Keratinocyte (primary cell): ENCODE measurements around the gene SUPT5H. TPM values are rescaled to one million over a fixed set of nuclear protein-coding genes. Genes with fewer than 3 reads are reported as not detected.

ENCODE experiments used
- DNase-seq: peaks from one replicate; pipeline ENCODE4 v3.0.0-alpha.2; 2011; ENCODE audit warnings: low read depth, missing footprints, low spot score
- FAIRE-seq: peaks from 2 replicates; lab custom pipeline; 2011; peaks lifted over from hg19 to GRCh38; lab: Jason Lieb, UNC
- H2AFZ ChIP-seq: 2 replicates; pipeline ENCODE4 v1.6.0; 2012; ENCODE audit warnings: low read length, control low read depth, inconsistent platforms; ENCODE audit not compliant: control insufficient read depth
- H3K27ac ChIP-seq: 2 replicates; pipeline ENCODE4 v1.5.1; 2011; ENCODE audit warnings: low read length; ENCODE audit not compliant: control insufficient read depth, insufficient read depth
- H3K27me3 ChIP-seq: 3 replicates; pipeline ENCODE4 v1.6.0; 2011; ENCODE audit warnings: low read length; ENCODE audit not compliant: control insufficient read depth, insufficient read depth; ENCODE audit errors: extremely low read depth
- H3K36me3 ChIP-seq, 2 experiments: 2 replicates in 1 of 2; 3 replicates in 1 of 2; pipeline ENCODE4 v1.5.1; 2011; ENCODE audit warnings: low read length in 2 of 2, mild to moderate bottlenecking in 1 of 2; ENCODE audit not compliant: control insufficient read depth in 2 of 2, insufficient read depth in 2 of 2; ENCODE audit errors: extremely low read depth in 1 of 2
- H3K4me1 ChIP-seq: 3 replicates; pipeline ENCODE4 v1.5.1; 2011; ENCODE audit warnings: low read length; ENCODE audit not compliant: control insufficient read depth, insufficient read depth; ENCODE audit errors: extremely low read depth
- H3K4me2 ChIP-seq: 3 replicates; pipeline ENCODE4 v1.6.0; 2011; ENCODE audit warnings: low read depth, low read length; ENCODE audit not compliant: control insufficient read depth, insufficient read depth; ENCODE audit errors: extremely low read depth
- H3K4me3 ChIP-seq, 3 experiments: fragments of 200-600 bp in 1 of 3; sonication (generic) in 1 of 3; 2 replicates in 2 of 3; 3 replicates in 1 of 3; pipeline ENCODE4 v1.5.1; 2011 to 2016; ENCODE audit warnings: low read length in 3 of 3, mild to moderate bottlenecking in 3 of 3, control low read depth in 2 of 3, inconsistent platforms in 1 of 3, low read depth in 1 of 3, mixed read lengths in 1 of 3, mixed run types in 1 of 3, moderate library complexity in 1 of 3; ENCODE audit not compliant: control insufficient read depth in 2 of 3, insufficient read depth in 2 of 3; ENCODE audit errors: extremely low read depth in 1 of 3
- H3K79me2 ChIP-seq: 2 replicates; pipeline ENCODE4 v1.6.0; 2012; ENCODE audit warnings: low read length; ENCODE audit not compliant: control insufficient read depth, insufficient read depth
- H3K9ac ChIP-seq: 3 replicates; pipeline ENCODE4 v1.6.0; 2011; ENCODE audit warnings: low read length; ENCODE audit not compliant: control insufficient read depth, insufficient read depth; ENCODE audit errors: extremely low read depth
- H3K9me1 ChIP-seq: 3 replicates; pipeline ENCODE4 v1.6.0; 2011; ENCODE audit warnings: low read length; ENCODE audit not compliant: control insufficient read depth, insufficient read depth; ENCODE audit errors: extremely low read depth
- H3K9me3 ChIP-seq: 2 replicates; pipeline ENCODE4 v1.5.1; 2012; ENCODE audit warnings: low read depth, low read length; ENCODE audit not compliant: control insufficient read depth
- H4K20me1 ChIP-seq: 3 replicates; pipeline ENCODE4 v1.6.0; 2011; ENCODE audit warnings: low read length; ENCODE audit not compliant: control insufficient read depth, insufficient read depth; ENCODE audit errors: extremely low read depth
- CTCF ChIP-seq, 3 experiments: IDR thresholded peaks in 1 of 3; conservative IDR thresholded peaks in 1 of 3; optimal IDR thresholded peaks in 1 of 3; 2 replicates in 2 of 3; 3 replicates in 1 of 3; pipeline versions ENCODE3 to v1.5.1; 2011; ENCODE audit warnings: low read length in 3 of 3, mild to moderate bottlenecking in 3 of 3, moderate library complexity in 2 of 3, control low read depth in 1 of 3, inconsistent platforms in 1 of 3; ENCODE audit not compliant: insufficient read depth in 2 of 3; ENCODE audit errors: extremely low read depth in 1 of 3
- EZH2 ChIP-seq: IDR thresholded peaks from one replicate; pipeline ENCODE4 v1.6.1; 2012; ENCODE audit warnings: inconsistent platforms, mild to moderate bottlenecking, low read length, moderate library complexity
- dilution Hi-C: fragments of 300-500 bp; cut with MboI; formaldehyde crosslinking; loops from one replicate; pipeline ENCODE4 v1.7.0; 2020; ENCODE audit warnings: low sequenced_read_pairs; ENCODE audit not compliant: extremely low pct_ligation_motif_present
- polyA plus RNA-seq, 5 experiments: library from polyadenylated mRNA; depleted of rRNA in 3 of 5; stranded (reverse) in 3 of 5; stranded (forward) in 1 of 5; unstranded in 1 of 5; fragments of >200 nt; gene quantifications; 1 replicate in 1 of 5; 2 replicates in 3 of 5; 3 replicates in 1 of 5; pipeline versions ENCODE4 v1.2.1 to v1.2.3, GENCODE V29; 2011 to 2012; ENCODE audit warnings: missing spikeins in 2 of 5, low read depth in 1 of 5, low replicate concordance in 1 of 5

SUPT5H gene
- polyA plus RNA-seq, 1 donor (not counting 4 experiments of a cell fraction or from before 2014, with no cell fraction given), result 63.2 TPM

- H2AFZ ChIP-seq, result no peak overlapping the region
- no peaks in the 10 kb centered on the region for H3K27me3 ChIP-seq
- FAIRE-seq, result no peak
- dilution Hi-C loops, result no loop called here
- H3K4me2 ChIP-seq, result no peak overlapping the region
- TF ChIP-seq EZH2 (no peak), CTCF (optimal IDR thresholded peaks at IDR 0.05 in 1 of 3, IDR thresholded peaks at IDR 0.05 in 1 of 3, conservative IDR thresholded peaks at IDR 0.05 in 1 of 3; ENCODE audit: extremely low read depth in 1 of 3, insufficient read depth in 2 of 3, low read length in 3 of 3) (no peak)
- no peak for DNase-seq
- no peak overlapping the region for H3K4me3 ChIP-seq
- no peaks in the 10 kb centered on the region for H3K9me1 ChIP-seq
- H3K9ac ChIP-seq, result no peak overlapping the region
- H3K4me1 ChIP-seq, result no peaks in the 10 kb centered on the region
- no peaks in the 10 kb centered on the region for H3K9me3 ChIP-seq
- peaks cover 4 to 8% of the 10 kb centered on the region in 2 experiments for H3K36me3 ChIP-seq
- H3K27ac ChIP-seq, result no peak overlapping the region
- no peaks in the 10 kb centered on the region for H4K20me1 ChIP-seq
- H3K79me2 ChIP-seq, result no peaks in the 10 kb centered on the region
Measured at GRCh38 chr19:39423258-39424086, 21.9 kb upstream of the SUPT5H start.

GRCh38 chr19:39424934-39425333 lies 20.4 kb upstream of the SUPT5H start:
- Histone ChIP-seq H3K79me2 (no peaks in the 10 kb centered on the region), H3K36me3 (peaks cover 0 to 3% of the 10 kb centered on the region in 2 experiments), H3K9ac (no peak overlapping the region), H2AFZ (no peak overlapping the region), H3K27me3 (no peaks in the 10 kb centered on the region), H3K4me1 (no peaks in the 10 kb centered on the region), H3K9me3 (no peaks in the 10 kb centered on the region), H3K4me2 (no peak overlapping the region), H4K20me1 (no peaks in the 10 kb centered on the region), H3K9me1 (no peaks in the 10 kb centered on the region), H3K27ac (no peak overlapping the region), H3K4me3 (no peak overlapping the region)
- dilution Hi-C loops, result no loop called here
- no peak for DNase-seq
- no peak for FAIRE-seq
- TF ChIP-seq EZH2 (no peak), CTCF (optimal IDR thresholded peaks at IDR 0.05 in 1 of 3, IDR thresholded peaks at IDR 0.05 in 1 of 3, conservative IDR thresholded peaks at IDR 0.05 in 1 of 3; ENCODE audit: extremely low read depth in 1 of 3, insufficient read depth in 2 of 3, low read length in 3 of 3) (no peak)
